ENCODE measurements around the gene UAP1. TPM values are rescaled to one million over a fixed set of nuclear protein-coding genes. Genes with fewer than 3 reads are reported as not detected.

UAP1 gene
- total RNA-seq, 3 donors from 2014 or later: 123 to 190 (median 128) TPM

DNA sequence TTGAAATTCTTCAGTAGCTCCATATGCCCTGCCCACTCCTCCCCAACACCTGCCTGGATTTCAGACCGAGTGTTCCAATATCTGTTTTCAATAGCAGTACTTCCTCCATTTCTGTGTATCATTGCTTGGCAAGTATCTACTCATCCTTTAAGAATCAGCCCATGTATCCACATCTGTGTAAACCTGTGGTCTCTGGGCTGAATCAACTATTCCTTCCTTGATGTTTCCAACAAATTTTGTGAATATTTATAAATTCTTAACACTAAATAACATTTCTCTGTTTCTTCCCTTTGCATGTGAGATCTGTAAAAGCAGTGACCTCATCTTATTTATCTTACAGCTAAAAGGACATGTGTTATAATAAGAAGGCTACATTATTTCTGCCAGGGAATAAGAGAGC, 26.0 kb upstream of the UAP1 start:
- DNase-seq (ENCODE audit: low spot score in 2 of 2): no peak
- no peaks in the 10 kb centered on the region for H3K4me1 ChIP-seq
- no peaks in the 10 kb centered on the region for H3K27me3 ChIP-seq
- H3K27ac ChIP-seq: no peak overlapping the region
- no peak overlapping the region for H3K4me3 ChIP-seq
- no peaks in the 10 kb centered on the region for H3K36me3 ChIP-seq
- TF ChIP-seq, protein P1, sequence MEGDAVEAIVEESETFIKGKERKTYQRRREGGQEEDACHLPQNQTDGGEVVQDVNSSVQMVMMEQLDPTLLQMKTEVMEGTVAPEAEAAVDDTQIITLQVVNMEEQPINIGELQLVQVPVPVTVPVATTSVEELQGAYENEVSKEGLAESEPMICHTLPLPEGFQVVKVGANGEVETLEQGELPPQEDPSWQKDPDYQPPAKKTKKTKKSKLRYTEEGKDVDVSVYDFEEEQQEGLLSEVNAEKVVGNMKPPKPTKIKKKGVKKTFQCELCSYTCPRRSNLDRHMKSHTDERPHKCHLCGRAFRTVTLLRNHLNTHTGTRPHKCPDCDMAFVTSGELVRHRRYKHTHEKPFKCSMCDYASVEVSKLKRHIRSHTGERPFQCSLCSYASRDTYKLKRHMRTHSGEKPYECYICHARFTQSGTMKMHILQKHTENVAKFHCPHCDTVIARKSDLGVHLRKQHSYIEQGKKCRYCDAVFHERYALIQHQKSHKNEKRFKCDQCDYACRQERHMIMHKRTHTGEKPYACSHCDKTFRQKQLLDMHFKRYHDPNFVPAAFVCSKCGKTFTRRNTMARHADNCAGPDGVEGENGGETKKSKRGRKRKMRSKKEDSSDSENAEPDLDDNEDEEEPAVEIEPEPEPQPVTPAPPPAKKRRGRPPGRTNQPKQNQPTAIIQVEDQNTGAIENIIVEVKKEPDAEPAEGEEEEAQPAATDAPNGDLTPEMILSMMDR (IDR thresholded peaks at IDR 0.05): no peak
- TF ChIP-seq POLR2AphosphoS5 (IDR thresholded peaks at IDR 0.05): no peak
- no peak for TF ChIP-seq POLR2A (IDR thresholded peaks at IDR 0.05)
- intact Hi-C loops (cut with DNase I; ENCODE audit: low total_unique reads): no loop called here
- H3K9me3 ChIP-seq: no peaks in the 10 kb centered on the region

DNA sequence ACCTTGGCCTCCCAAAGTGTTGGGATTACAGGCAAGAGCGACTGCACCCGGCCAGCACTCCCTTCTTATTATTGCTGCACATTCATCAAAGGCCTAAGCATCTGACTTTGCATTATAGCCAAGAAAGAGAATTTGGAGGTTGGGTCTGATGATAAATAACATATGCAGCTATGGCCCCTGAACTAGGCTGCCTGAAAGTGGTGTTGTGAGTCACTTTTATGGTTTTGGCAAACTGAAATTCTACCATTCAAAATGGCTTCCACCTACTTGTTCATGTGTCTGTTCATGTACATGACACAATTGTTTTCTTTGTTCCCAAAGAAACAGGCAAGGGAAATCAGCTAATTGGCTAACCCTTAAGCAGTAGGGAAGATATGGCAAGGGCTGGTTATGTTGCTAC, 25.0 kb upstream of the UAP1 start:
- no peak overlapping the region for H3K4me3 ChIP-seq
- TF ChIP-seq POLR2AphosphoS5 (IDR thresholded peaks at IDR 0.05): no peak
- TF ChIP-seq, protein P1 (IDR thresholded peaks at IDR 0.05): no peak
- no peak for TF ChIP-seq POLR2A (IDR thresholded peaks at IDR 0.05)
- H3K36me3 ChIP-seq: no peaks in the 10 kb centered on the region
- H3K9me3 ChIP-seq: no peaks in the 10 kb centered on the region
- H3K27ac ChIP-seq: no peak overlapping the region
- no peaks in the 10 kb centered on the region for H3K4me1 ChIP-seq
- intact Hi-C loops (cut with DNase I; ENCODE audit: low total_unique reads): no loop called here
- no peaks in the 10 kb centered on the region for H3K27me3 ChIP-seq
- DNase-seq (ENCODE audit: low spot score in 2 of 2): no peak

DNA sequence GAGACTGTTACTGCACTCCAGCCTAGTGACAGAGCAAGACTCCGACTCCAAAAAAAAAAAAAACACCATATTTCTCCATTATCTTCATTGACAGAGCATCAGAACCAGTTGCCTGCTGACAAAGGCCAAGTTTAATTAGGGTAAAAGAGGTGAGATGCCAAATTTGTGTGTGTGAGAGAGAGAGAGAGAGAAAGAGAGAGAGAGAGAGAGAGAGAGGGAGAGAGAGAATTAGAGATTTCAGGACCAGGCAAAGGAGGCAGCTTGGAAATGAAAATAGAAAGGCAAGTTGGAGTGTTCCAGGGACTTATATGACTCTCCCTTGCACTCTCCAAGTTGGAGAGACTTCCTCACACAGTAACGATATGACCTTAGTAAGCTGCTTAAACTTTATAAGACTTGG, 24.3 kb upstream of the UAP1 start:
- intact Hi-C loops (cut with DNase I; ENCODE audit: low total_unique reads): no loop called here
- no peak for DNase-seq (ENCODE audit: low spot score in 2 of 2)
- Histone ChIP-seq H3K27me3 (no peaks in the 10 kb centered on the region), H3K27ac (no peak overlapping the region), H3K4me3 (no peak overlapping the region), H3K36me3 (no peaks in the 10 kb centered on the region), H3K9me3 (no peaks in the 10 kb centered on the region), H3K4me1 (no peaks in the 10 kb centered on the region)
- TF ChIP-seq POLR2AphosphoS5 (IDR thresholded peaks at IDR 0.05): no peak
- TF ChIP-seq POLR2A (IDR thresholded peaks at IDR 0.05): no peak
- TF ChIP-seq, protein P1 (IDR thresholded peaks at IDR 0.05): no peak

DNA sequence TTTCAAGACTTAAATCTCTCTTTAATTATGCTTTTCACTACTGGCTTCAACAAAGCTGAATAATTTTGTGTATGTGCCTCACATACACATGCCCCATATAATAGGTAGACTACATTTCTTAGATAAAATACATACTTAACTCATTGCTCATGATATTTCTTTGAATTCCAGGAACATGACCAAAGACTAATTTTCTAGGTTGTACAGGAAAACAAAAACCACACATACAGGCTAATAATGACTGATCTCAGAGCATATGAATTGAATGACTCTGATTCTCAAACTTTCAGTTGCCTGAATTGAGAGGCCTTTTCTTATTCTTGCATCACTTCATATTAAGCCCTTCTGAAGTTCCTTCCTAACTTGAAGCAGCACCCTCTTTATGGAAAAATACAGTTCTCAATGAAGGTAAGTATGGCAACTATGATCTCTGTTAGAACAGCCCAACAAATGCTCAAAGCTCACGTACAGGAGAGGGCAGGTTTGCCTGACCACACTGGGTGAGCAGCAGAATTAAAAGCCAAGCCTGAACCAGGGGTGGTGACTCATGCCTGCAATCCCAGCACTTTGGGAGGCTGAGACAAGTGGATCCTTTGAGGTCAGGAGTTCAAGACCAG, 22.6 kb upstream of the UAP1 start:
- Histone ChIP-seq H3K9me3 (peaks cover 0 to 5% of the 10 kb centered on the region in 2 donors), H3K27ac (no peak overlapping the region), H3K27me3 (no peaks in the 10 kb centered on the region), H3K4me3 (no peak overlapping the region), H3K4me1 (no peaks in the 10 kb centered on the region), H3K36me3 (no peaks in the 10 kb centered on the region)
- no peak for DNase-seq (ENCODE audit: low spot score in 2 of 2)
- TF ChIP-seq POLR2AphosphoS5 (IDR thresholded peaks at IDR 0.05) (no peak), POLR2A (IDR thresholded peaks at IDR 0.05) (no peak)
- TF ChIP-seq, protein P1 (IDR thresholded peaks at IDR 0.05): no peak
- intact Hi-C loops (cut with DNase I; ENCODE audit: low total_unique reads): no loop called here

DNA sequence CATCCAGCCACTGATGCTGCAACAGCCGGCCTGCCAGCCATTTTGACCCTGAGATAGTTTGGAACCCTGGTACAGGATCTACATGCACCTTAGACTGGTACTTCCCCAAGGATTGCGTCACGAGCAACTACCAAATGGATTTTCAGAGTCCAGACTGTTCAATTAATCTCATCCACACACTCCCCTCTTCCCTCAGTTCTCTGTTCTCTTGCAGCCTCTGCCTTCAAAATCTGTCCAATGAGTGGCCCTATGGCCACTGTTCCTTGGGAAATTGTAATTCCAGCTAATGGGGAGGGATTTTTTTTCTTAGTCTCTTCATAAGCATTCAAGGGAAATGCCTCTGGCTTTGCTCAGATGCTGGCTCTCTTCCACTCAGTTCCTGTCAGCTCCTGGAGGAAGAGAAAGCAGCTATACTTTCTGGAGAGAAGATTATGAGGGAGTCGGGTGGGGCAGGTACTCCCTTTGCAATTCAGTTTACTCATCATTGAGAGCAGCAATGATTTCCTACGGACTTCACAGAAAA, 19.8 kb upstream of the UAP1 start:
- Histone ChIP-seq H3K4me1 (no peaks in the 10 kb centered on the region), H3K27ac (peak overlapping the region; percentile 57 to 75), H3K27me3 (no peaks in the 10 kb centered on the region), H3K4me3 (no peak overlapping the region), H3K9me3 (peaks cover 0 to 5% of the 10 kb centered on the region in 2 donors), H3K36me3 (no peaks in the 10 kb centered on the region)
- intact Hi-C loops (cut with DNase I; ENCODE audit: low total_unique reads): no loop called here
- TF ChIP-seq, protein P1 (IDR thresholded peaks at IDR 0.05): no peak
- TF ChIP-seq POLR2A (IDR thresholded peaks at IDR 0.05): no peak
- TF ChIP-seq POLR2AphosphoS5 (IDR thresholded peaks at IDR 0.05): no peak
- no peak for DNase-seq (ENCODE audit: low spot score in 2 of 2)
